GM19239 (cell line): ENCODE results near the gene PCDH19.
"Not testable (repeated sequence)": the region's sequence is repeated elsewhere in the genome, so short reads cannot be mapped to it uniquely, and the experiment has no call there.

Source experiments
- DNase-seq: peaks from one replicate; pipeline ENCODE4 v3.0.0; 2011; ENCODE audit warnings: low spot score; ENCODE audit not compliant: insufficient read length
- FAIRE-seq: peaks from 2 replicates; lab custom pipeline; 2011; peaks lifted over from hg19 to GRCh38; lab: Jason Lieb, UNC

The PCDH19 gene, protein sequence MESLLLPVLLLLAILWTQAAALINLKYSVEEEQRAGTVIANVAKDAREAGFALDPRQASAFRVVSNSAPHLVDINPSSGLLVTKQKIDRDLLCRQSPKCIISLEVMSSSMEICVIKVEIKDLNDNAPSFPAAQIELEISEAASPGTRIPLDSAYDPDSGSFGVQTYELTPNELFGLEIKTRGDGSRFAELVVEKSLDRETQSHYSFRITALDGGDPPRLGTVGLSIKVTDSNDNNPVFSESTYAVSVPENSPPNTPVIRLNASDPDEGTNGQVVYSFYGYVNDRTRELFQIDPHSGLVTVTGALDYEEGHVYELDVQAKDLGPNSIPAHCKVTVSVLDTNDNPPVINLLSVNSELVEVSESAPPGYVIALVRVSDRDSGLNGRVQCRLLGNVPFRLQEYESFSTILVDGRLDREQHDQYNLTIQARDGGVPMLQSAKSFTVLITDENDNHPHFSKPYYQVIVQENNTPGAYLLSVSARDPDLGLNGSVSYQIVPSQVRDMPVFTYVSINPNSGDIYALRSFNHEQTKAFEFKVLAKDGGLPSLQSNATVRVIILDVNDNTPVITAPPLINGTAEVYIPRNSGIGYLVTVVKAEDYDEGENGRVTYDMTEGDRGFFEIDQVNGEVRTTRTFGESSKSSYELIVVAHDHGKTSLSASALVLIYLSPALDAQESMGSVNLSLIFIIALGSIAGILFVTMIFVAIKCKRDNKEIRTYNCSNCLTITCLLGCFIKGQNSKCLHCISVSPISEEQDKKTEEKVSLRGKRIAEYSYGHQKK (N-terminal part only)

DNA sequence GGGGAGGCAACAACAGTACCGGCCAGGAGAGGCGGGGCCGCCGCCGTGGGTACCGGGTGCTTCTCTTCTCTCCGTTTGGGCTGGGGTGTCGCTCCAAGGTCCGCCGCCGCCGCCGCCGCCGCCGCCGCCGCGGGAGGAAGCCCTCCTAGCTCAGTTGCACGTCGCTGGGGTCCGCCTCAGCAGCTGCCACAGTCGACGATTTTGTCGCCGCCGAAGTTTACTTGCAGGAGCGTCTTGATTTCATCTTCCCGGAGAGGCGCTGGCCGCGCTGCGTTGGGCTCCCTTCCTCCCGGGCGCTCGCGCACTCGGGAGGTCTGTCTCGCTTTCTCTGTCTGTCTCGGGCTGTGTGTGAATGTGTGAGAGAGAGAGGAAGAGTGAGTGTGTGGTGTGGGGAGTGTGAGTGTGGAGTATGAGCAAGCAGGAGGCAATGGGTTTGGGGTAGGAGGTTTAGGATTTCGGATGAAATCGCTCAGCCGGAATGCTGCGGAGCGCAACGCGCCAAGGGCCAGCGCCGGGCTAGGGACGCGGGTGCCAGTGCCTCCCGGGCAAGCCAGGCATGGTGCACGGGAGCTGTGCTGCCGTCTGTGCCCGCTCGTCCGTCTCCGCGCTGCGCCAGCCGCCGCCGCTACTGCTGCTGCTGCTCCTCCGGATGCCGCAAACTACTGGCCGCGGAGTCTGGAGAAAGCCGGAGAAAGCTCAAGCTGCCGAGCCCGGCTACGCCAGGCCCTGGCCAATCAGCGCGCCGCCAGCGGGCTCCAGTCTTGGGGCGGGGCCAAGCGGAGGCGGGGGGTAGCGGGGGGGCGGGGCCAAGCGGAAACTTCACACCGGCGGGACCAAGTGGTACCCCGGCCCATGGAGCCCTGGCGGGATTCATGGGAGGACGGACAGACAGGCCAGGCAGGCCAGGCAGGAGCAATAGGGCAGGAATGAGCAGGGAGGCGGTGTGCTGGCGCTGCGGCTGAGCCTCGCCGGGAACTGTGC is at the start of gene PCDH19:
TSS of gene PCDH19 (minus strand) at position 664 of the 981 bp plus-strand sequence. CDS start 1,676 bp downstream, outside the sequence.
- DNase-seq (no peak), FAIRE-seq (no peak)

DNA sequence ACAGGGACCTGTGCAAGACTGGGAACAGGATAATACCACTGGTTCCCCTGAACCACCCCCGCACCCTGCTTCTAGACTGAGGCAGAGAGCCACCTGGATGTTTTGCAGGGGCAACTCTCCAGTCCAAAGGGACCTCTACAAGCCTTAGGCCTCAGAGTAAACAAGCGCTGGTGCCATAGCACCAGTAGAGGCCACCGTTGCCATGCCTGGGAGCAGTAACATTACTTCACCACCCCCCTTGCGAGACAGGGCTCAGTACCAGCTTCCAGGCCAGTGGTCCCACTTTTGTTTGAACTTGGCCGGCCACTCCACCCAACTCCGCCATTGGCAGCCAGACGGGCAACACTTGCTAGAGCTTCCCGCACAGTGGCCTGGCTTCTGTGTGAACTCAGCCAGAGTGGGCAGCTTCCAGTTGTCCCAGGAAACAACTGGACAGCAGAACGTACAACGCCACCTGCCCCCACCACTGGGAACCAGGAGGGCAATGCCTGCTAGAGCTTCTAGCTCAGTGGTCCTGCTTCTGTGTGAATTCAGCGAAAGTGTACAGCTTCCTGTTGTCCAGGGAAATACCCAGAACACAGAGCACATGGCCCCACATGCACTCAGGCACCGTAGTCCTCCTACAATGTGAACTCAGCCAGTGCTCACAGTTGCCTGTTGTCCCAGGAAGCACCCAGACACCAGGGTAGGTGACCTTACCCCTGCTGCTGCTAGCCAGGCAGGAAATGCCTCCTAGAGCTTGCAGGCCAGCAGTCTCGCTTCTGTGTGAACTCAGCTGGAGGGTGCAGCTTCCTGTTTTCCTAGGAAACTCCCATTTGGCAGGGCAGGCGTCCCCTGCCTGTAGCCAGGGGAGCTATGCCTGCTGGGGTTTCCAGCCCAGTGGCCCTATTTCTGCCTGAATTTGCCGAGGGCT is 39.9 kb upstream of the PCDH19 start:
- DNase-seq, result no peak
- no peak for FAIRE-seq

DNA sequence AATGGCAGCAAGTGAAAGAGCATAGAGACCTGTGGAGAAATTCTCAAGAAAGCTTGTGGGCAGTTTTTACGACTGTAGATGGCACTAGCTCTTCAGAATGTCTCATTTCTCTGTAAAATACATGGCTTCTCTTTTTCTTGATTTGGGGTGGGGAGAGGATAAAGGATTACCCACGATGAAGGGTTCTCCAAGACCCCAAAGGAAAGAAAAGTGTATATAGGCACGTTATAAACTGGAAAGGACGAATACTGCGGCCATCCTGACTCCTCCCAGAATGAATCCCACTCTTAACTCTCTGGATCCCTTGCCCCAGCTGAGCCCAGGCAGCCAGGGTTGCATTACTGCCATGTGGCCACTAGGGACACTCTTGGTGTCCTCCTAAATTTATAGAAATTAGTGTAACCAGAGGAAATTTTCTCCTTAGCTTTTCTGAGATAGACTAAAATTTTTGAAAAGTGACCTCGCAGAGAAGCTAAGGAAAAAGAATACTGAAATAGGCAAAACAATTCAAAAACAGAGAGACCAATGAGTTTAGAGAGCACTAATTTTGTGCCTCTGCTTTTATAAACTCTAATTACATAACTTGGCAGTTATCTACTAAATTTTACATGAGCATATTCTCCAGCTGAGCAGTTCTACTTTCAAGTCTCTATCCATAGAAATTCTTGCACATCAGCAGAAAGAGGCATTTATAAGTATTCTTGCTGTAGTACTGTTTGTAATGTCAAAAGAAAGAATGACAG is 37.8 kb upstream of the PCDH19 start:
- peak; percentile 58 for FAIRE-seq

DNA sequence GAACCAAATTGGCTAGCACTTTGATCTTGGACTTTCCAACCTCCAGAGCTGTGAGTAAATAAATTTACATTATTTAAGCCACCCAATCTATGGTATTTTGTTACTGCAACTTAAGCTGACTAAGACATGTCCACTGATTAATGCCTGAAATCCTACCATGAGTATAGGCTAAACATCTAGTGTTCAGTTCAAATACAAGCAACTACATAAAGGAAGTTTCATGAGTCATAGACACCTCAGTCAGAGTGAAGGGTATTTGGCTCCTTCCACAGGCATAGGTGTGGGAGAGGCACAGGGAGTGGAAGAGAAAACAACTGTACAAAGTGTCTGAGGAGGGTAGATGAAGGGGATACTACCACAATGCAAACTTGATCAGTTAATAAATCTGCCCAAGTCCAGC is 35.5 kb upstream of the PCDH19 start:
- DNase-seq, result no peak
- no peak for FAIRE-seq

More for the DNA sequence above, 37.8 kb upstream of the PCDH19 start:
- DNase-seq, result peak; percentile 8

DNA sequence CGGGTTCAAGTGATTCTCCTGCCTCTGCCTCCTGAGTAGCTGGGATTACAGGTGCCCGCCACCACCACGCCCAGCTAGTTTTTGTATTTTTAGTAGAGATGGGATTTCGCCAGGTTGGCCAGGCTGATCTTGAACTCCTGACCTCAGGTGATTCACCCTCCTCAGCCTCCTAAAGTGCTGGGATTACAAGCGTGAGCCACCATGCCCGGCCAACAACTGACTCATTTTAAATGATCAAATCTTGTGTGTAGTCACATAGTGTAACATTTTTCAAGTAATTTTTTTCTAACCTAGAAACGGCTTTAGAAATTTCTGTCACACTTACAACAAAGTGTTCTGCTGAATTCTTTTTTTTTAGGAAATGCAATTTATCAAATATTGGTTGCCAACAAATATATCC is 31.2 kb upstream of the PCDH19 start:
- FAIRE-seq, DNase-seq: not testable (repeated sequence)

DNA sequence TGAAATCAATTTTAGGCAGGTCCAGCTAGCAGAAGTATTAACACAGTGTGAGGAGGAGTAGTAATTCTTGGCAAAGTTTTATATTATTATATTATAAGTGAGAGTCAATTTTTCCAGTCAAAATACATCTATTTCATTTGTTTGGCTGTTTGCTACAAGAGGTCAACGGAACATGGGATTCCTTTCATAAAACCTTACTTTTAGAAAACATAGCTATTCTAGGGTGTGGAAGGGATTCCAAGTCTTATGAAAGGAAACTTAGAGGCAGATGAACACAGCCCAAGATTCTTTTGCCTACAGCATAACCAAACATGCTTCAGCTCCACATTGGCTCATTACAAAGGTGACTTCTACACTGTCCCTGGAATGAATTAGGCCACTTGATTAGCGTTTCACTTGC is 29.9 kb upstream of the PCDH19 start:
- DNase-seq, result no peak
- FAIRE-seq, result no peak

DNA sequence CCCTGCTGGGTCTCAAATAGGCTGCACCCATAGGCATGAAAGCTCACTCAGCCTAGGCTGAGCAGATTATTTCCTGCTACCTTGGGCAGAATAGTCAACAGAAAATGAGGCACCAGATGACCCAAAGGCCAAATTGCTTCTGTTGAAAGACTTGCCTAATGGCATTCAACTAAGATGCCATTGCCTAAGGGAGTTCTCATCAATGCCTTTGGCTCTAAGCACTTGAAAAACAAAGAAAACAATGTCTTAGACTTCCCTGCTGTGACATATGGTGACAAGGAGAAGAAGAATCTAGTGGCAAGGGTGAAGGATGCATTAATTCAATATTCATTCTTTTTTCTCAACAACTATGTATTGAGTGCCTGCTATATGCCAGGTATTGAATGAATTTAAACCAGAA is 25.7 kb upstream of the PCDH19 start:
- no peak for DNase-seq
- no peak for FAIRE-seq

DNA sequence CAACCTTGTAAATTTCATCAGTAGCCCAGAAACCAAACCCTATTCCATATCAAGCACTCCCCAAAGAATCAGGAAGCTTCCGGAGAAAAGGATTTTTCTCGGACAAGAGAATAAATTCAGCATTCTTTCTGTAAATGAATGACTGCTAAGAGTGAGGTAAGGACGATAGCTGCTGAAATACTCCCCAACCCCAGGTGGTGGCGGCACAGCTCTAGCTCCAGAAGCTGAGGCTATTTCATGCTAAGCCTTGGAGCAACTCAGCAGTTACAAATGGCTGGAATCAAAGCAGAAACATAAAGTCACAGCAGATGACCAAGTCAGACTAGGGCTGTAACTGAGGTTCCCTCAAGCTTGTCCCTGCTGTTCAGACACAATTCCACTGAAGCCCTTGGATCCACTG is 13.9 kb upstream of the PCDH19 start:
- DNase-seq (no peak), FAIRE-seq (no peak)

DNA sequence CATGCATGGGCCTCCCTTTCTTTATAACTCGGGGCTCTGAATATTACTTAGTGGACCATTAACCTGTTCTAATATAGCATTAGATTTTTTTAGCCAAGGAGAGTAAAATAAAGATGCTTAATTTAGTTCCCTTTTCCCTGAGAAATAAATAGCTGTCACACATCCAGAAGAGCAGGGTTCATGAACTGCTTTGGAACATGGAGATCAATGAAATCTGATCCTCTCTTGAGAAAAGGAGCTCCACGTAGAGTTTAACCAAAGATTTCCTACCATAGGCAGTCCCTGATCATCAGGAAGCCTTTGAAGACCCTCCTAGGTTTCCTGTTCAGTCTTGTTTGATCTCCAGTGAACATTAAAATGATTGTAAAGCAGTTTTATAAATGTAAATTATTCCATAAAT is 8.5 kb upstream of the PCDH19 start:
- FAIRE-seq (no peak), DNase-seq (no peak)

DNA sequence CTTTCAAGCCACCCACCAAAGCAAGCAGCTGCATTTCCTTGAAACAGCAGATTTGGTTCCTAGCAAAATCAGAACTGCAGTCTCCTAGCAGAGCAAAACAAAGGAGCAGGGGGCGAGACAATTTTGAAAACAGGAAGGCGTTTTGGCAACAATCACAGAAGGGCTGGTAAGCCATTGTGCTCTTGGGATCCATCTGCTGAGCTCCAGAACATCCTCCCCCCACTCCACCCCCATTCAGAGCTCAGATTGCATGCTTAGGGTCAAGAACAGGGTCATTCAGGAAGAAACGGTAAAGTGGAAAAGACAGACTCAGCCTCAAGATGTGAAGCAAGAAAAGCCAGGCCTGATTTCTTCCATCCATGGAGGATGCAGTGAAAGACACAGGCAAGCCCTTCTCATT is 7.6 kb upstream of the PCDH19 start:
- no peak for FAIRE-seq
- DNase-seq, result no peak

DNA sequence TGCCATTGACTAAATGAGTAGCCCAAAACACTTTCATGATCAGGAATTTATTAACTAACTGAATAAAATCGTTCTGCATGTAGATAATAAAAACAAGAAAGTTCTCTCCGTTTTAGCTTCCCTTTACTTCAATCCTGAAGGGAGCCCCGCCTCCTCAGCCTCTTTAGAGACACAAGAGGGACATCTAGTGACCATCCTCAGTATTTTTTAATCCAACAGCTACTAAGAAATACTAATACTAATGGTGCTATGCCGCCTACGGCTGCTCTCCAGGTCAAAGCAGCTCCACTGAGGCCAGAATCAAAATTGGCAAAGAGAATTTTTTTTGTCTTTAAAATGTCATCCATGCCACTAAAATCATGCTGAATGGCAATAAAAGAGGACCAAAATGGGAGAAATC is 3.2 kb upstream of the PCDH19 start:
- no peak for DNase-seq
- peak; percentile 84 for FAIRE-seq

DNA sequence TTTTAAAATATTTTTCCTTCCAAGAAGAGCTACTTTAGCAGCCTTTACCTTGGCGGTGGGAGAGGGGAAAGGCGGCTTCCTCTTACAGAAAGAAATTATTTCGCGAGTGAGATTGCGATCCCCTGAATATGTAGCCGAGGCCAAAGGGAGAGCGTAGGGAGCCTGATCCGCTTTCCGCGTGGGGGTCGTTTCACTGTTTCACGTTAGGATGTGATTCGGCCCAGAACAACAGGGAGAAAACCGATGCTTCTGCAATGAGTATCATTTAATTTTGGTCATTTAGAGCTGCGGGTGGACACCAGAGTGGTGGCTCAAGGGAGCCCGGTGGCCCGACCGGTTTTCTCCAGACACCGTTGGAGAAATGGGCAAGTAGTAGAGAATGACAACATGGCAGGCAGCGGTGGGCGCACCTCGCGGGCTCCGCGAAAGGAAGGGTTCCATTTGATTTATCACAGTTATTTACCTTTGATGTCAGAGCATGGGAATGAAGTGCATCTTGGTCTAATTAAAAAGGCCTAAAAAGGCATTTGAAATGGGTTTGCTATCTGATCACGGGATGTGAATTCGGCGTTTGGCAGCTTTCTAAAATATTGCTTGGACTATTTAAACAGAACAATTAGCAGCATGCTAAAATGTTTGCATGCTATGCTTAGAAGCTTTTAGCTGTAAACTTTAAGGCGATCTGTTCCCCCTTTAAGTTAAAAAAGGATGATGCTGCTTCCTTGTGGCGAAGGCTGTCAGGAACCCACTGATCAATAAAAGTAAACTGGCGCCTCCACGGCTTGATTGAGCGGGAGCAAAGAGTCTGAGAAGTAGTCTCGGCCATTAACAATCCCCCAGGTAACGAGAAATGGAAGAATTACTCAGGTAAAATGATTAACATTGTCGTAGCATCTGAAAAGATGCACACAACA is 2.0 kb upstream of the PCDH19 start:
- no peak for DNase-seq
- no peak for FAIRE-seq

DNA sequence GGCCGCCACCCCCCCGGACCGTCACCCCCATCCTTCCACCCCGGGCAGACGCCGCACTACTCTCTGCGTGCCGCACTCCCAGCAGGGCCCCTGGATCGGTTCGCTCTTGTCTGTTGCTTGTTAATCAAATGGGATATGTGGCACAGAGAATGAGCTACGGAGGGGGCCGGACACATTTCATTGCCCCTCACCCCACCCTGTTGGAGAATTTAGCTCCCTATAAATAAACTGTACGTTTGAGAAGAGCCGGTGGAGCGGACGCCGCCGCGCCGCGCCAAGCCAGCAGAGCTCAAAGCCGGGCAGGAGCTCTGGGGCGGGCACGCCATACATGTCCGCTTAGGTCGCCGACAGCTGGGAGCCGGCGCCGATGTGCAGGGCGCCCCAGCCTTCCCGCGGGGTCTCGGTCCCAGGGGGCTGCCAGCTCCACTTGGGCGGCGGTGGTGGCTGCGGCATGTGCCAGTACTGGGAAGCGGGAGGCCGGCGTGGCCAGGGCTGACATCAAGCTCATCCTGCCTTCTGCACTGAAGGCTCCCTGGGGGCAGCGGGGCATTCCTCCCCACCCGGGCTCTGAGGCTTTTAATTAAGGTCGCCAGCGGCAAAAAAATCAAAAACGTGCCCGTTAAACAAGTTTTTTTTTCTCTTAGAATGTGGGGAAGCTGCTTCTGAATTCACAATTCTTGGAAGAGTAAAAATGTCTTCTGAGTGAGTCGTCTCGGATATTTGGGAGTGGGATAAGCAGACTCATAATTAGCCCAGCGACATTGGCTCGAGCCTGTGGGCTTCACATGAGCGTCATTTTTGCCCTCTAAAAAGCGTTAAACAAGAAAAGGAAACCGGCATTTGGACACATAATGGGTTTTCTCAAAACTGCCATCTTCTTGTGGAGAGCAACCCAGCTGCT is 1.1 kb upstream of the PCDH19 start:
- FAIRE-seq (no peak), DNase-seq (no peak)

DNA sequence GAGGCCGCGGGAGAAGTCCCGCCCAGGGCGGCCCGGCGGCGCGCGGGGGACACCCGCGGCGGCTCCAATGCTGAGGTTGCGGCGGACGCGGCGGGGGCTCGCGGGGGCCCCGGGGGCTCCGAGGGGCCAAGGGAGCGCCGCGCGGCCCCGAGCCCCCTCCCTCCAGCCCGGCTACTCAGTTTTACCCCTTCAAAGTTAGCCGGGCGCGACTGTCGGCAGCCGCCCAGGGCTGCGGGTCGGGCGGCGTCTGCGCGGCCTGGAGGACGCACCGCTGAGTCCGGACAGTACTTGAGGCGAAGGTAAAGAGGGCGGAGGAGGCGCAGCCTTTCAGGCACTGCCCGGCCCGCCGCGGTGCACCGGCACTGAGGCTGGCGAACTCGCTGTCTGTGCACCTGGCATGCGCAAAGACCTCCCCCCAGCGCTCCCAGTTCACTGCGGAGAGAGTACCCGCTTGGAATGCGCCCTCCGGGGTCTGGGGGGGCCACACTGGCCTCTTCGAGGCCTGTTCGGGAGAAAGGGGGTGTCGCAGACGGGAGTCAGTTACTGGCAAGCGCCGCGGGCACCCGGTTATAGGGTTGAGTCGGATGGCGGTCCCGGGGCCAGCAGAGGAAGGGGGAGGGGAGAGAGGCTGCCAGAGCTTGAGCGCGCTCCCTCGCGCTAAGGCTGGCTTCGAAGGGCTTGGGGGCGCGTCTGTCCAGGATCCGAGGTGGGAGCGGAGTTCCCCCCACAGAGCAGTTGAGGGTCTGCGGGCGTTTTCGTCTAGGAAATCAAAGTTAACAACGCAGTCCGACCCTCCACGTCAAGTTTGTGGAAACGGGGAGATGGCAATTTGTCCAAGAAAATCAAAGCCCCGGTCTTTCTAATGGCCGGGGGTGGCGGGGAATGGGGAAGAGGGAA is 1.1 kb downstream of the PCDH19 start:
- FAIRE-seq (no peak), DNase-seq (no peak)

DNA sequence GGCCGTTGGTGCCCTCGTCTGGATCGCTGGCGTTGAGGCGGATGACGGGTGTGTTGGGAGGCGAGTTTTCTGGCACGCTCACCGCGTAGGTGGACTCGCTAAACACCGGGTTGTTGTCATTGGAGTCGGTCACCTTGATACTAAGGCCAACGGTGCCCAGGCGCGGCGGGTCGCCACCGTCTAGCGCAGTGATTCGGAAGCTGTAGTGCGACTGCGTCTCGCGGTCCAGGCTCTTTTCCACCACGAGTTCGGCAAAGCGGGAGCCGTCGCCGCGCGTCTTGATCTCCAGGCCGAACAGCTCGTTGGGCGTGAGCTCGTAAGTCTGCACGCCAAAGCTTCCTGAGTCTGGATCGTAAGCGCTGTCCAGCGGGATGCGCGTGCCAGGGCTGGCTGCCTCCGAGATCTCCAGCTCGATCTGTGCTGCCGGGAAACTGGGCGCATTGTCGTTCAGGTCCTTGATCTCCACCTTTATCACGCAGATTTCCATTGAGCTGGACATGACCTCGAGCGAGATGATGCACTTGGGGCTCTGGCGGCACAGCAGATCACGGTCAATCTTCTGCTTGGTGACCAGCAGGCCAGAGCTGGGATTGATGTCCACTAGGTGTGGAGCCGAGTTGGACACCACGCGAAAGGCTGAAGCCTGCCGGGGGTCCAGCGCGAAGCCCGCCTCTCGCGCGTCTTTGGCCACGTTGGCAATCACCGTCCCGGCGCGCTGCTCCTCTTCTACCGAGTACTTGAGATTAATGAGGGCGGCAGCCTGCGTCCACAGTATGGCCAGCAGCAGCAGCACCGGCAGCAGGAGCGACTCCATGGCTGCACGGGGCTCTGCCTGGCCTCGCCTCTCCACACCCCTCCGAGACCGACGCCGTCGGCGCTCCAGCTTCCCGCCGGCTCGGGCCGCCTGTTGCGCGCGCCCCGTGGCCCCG is 2.0 kb downstream of the PCDH19 start:
- FAIRE-seq (no peak), DNase-seq (no peak)
